ENCODE measurements around the gene SIGLEC5. TPM values are rescaled to one million over a fixed set of nuclear protein-coding genes. Genes with fewer than 3 reads are reported as not detected.

The SIGLEC5 gene
- total and polyA plus RNA-seq, 4 donors: 0.42 to 0.70 TPM; not detected in 2

DNA sequence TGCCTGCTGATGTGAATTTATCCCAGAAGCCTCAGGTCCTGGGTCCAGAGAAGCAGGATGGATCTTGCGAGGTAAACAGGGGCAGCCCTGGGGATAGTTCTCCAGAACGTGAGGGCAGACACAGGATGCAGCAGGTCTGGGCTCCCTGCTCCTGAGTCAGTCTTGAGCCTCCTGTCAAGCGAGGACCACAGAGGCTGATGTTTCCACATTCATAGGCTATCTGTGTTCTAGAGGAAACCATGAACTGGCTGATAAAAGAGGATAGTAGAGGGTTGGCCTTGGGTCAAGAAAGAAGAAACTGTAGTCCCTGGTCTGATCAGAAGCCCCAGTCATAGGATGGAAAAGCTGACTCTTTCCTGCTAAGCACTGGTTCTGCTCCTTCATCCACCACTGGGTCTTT lies 56.9 kb downstream of the SIGLEC5 start (continued):
- no peak for TF ChIP-seq CTCF (IDR thresholded peaks at IDR 0.05; ENCODE audit: low read depth, low read length, missing input control)
- no peak for TF ChIP-seq YY1 (IDR thresholded peaks at IDR 0.05)
- TF ChIP-seq ATF3 (IDR thresholded peaks at IDR 0.05): no peak

DNA sequence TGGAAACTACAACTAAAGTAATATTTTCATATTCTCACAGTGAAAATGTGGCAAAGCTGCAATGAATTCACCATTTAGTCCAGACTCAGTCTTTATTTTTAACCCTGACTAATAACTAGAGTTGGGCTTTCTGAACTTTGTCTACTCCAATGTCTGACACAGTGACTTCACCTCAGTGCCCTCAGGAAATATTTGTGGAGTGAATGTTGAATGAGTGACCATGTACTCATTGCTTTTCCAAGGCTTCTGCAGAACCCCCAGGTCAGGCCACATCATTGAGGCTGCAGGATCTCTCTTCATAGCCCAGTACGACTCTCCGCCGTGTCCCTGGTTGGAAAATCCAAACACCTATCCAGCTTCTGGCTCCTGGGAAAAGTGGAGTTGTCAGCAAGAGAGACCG lies 57.3 kb downstream of the SIGLEC5 start:
- Histone ChIP-seq H3K36me3 (ENCODE audit: control insufficient read depth in 4 of 4, insufficient read depth in 3 of 4, low read depth in 1 of 4, low read length in 3 of 4) (peaks cover 3 to 25% (median 17%) of the 10 kb centered on the region in 4 donors), H3K27me3 (ENCODE audit: control insufficient read depth in 4 of 4, insufficient read depth in 4 of 4, low read length in 3 of 4) (peaks cover 0 to 5% (median 1%) of the 10 kb centered on the region in 4 donors), H3K9me3 (ENCODE audit: control insufficient read depth in 4 of 4, low read length in 3 of 4) (peaks cover 0 to 2% (median 0%) of the 10 kb centered on the region in 4 donors), H3K4me3 (ENCODE audit: low read depth in 1 of 3, low read length in 3 of 3) (no peak overlapping the region), H3K9ac (ENCODE audit: low read depth in 1 of 2, low read length in 2 of 2) (no peak overlapping the region), H3K27ac (ENCODE audit: low read depth in 1 of 2, low read length in 2 of 2) (no peak overlapping the region), H3K4me1 (ENCODE audit: control insufficient read depth in 4 of 4, insufficient read depth in 4 of 4, low read length in 3 of 4) (peaks cover 5 to 17% (median 9%) of the 10 kb centered on the region in 4 donors)
- 90% methylated on average over 4 of the region's 4 CpGs for WGBS
- DNase-seq (ENCODE audit: low spot score): no peak
- TF ChIP-seq REST (IDR thresholded peaks at IDR 0.05) (no peak), HNF4A (conservative IDR thresholded peaks at IDR 0.05) (no peak), RAD21 (IDR thresholded peaks at IDR 0.05) (no peak), ATF3 (IDR thresholded peaks at IDR 0.05) (no peak), TAF1 (conservative IDR thresholded peaks at IDR 0.05) (no peak), CTCF (IDR thresholded peaks at IDR 0.05; ENCODE audit: low read depth, low read length, missing input control) (no peak), MAX (IDR thresholded peaks at IDR 0.05) (no peak), SP1 (IDR thresholded peaks at IDR 0.05) (no peak), FOXA1 (IDR thresholded peaks at IDR 0.05) (no peak), FOXA2 (IDR thresholded peaks at IDR 0.05) (no peak)
- TF ChIP-seq, protein P1, sequence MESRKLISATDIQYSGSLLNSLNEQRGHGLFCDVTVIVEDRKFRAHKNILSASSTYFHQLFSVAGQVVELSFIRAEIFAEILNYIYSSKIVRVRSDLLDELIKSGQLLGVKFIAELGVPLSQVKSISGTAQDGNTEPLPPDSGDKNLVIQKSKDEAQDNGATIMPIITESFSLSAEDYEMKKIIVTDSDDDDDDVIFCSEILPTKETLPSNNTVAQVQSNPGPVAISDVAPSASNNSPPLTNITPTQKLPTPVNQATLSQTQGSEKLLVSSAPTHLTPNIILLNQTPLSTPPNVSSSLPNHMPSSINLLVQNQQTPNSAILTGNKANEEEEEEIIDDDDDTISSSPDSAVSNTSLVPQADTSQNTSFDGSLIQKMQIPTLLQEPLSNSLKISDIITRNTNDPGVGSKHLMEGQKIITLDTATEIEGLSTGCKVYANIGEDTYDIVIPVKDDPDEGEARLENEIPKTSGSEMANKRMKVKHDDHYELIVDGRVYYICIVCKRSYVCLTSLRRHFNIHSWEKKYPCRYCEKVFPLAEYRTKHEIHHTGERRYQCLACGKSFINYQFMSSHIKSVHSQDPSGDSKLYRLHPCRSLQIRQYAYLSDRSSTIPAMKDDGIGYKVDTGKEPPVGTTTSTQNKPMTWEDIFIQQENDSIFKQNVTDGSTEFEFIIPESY (IDR thresholded peaks at IDR 0.05): no peak
